ENCODE measurements around the gene CRYBG3.

- TF ChIP-seq CEBPB (IDR thresholded peaks at IDR 0.05): no peak
- TF ChIP-seq RAD21 (IDR thresholded peaks at IDR 0.05; ENCODE audit: low read depth): no peak
- no peak for TF ChIP-seq EP300 (IDR thresholded peaks at IDR 0.05; ENCODE audit: borderline replicate concordance)
- TF ChIP-seq EGR1 (IDR thresholded peaks at IDR 0.05): no peak
- TF ChIP-seq, protein P1, sequence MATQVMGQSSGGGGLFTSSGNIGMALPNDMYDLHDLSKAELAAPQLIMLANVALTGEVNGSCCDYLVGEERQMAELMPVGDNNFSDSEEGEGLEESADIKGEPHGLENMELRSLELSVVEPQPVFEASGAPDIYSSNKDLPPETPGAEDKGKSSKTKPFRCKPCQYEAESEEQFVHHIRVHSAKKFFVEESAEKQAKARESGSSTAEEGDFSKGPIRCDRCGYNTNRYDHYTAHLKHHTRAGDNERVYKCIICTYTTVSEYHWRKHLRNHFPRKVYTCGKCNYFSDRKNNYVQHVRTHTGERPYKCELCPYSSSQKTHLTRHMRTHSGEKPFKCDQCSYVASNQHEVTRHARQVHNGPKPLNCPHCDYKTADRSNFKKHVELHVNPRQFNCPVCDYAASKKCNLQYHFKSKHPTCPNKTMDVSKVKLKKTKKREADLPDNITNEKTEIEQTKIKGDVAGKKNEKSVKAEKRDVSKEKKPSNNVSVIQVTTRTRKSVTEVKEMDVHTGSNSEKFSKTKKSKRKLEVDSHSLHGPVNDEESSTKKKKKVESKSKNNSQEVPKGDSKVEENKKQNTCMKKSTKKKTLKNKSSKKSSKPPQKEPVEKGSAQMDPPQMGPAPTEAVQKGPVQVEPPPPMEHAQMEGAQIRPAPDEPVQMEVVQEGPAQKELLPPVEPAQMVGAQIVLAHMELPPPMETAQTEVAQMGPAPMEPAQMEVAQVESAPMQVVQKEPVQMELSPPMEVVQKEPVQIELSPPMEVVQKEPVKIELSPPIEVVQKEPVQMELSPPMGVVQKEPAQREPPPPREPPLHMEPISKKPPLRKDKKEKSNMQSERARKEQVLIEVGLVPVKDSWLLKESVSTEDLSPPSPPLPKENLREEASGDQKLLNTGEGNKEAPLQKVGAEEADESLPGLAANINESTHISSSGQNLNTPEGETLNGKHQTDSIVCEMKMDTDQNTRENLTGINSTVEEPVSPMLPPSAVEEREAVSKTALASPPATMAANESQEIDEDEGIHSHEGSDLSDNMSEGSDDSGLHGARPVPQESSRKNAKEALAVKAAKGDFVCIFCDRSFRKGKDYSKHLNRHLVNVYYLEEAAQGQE (IDR thresholded peaks at IDR 0.05; ENCODE audit: low read depth): no peak
Measured at GRCh38 chr3:97952872-97953271, 131.1 kb downstream of the CRYBG3 start.
